PFSK-1 (cell line): ENCODE measurements around the gene PRDM4.

Experiments
- POLR2AphosphoS5 ChIP-seq: IDR thresholded peaks from 2 replicates; pipeline ENCODE4 v1.6.1; 2012; ENCODE audit warnings: low read depth, mild to moderate bottlenecking, control low read depth, low read length, moderate library complexity
- SIN3A ChIP-seq: IDR thresholded peaks from 2 replicates; pipeline ENCODE4 v1.6.1; 2012; ENCODE audit warnings: mild to moderate bottlenecking, low read length, moderate library complexity, borderline replicate concordance; ENCODE audit not compliant: insufficient read depth
- TF ChIP-seq, protein P1 (sequence below), 2 experiments: IDR thresholded peaks; 2 replicates each; pipeline versions ENCODE4 v1.6.1 to v1.8.0; 2011 to 2012; ENCODE audit warnings: low read depth in 2 of 2, low read length in 2 of 2, control low read depth in 1 of 2, inconsistent platforms in 1 of 2, mild to moderate bottlenecking in 1 of 2, moderate library complexity in 1 of 2; ENCODE audit not compliant: insufficient read depth in 1 of 2

DNA sequence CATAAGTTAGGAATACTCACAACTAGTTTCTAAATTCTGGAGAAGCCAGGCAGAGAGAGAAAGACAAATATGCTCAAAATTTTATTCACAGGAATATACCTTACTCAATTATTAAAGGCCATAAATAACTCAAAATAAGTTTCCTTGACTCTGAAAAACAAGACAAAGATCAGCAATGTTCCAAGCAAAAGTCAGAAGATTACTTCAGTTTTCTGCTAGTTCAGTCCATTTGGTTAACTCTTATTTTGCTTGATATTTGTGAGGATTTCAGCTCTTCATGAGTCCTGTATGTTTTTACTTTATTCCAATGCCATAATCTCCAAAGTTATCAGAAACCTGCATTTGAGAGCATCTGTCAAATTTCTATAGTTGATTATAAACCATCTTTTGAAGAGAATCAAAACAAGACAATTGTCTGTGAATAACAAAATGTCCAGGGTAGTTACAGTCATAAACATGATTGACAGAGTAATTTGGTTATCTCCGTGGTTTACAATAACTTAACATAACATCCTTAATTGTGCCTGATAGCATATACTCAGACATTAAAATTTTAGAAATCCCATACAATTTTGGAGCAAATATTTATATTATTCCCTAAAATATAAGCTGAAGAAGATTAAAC lies 30.6 kb upstream of the PRDM4 start:
- no peak for TF ChIP-seq POLR2AphosphoS5
- TF ChIP-seq, protein P1, sequence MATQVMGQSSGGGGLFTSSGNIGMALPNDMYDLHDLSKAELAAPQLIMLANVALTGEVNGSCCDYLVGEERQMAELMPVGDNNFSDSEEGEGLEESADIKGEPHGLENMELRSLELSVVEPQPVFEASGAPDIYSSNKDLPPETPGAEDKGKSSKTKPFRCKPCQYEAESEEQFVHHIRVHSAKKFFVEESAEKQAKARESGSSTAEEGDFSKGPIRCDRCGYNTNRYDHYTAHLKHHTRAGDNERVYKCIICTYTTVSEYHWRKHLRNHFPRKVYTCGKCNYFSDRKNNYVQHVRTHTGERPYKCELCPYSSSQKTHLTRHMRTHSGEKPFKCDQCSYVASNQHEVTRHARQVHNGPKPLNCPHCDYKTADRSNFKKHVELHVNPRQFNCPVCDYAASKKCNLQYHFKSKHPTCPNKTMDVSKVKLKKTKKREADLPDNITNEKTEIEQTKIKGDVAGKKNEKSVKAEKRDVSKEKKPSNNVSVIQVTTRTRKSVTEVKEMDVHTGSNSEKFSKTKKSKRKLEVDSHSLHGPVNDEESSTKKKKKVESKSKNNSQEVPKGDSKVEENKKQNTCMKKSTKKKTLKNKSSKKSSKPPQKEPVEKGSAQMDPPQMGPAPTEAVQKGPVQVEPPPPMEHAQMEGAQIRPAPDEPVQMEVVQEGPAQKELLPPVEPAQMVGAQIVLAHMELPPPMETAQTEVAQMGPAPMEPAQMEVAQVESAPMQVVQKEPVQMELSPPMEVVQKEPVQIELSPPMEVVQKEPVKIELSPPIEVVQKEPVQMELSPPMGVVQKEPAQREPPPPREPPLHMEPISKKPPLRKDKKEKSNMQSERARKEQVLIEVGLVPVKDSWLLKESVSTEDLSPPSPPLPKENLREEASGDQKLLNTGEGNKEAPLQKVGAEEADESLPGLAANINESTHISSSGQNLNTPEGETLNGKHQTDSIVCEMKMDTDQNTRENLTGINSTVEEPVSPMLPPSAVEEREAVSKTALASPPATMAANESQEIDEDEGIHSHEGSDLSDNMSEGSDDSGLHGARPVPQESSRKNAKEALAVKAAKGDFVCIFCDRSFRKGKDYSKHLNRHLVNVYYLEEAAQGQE (IDR thresholded peaks at IDR 0.05; ENCODE audit: insufficient read depth in 1 of 2, low read depth in 2 of 2, low read length in 2 of 2): no peak
- TF ChIP-seq SIN3A: no peak
